ENCODE measurements around the gene KLHL29. TPM values are rescaled to one million over a fixed set of nuclear protein-coding genes. Genes with fewer than 3 reads are reported as not detected.

Gene KLHL29
- total RNA-seq, 1 experiment from 2014 or later, result 16.7 TPM

DNA sequence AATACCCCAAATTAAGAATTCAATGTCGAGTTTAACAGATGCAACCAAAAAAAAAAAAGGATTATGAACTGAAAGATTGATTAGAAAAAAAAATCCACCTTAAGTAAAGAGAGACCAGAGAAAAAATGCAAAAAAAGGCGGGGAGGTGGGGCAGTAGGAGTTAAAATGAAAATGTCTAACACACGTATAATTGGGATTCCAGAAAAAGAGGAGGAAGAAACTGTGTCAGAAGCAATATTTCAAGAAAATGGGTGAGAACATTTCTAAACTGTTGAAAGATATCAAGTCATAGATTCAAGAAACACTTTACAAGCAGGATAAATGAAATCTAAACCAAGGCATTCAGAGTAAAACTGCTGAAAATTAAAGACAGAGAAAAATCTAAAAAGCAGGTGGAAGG, 226.9 kb downstream of the KLHL29 start (continued):
- no peak for TF ChIP-seq CTCF (IDR thresholded peaks at IDR 0.05 in 2 of 3, conservative IDR thresholded peaks at IDR 0.05 in 1 of 3; ENCODE audit: borderline replicate concordance in 1 of 3, insufficient read depth in 1 of 3, low read depth in 2 of 3, low read length in 2 of 3)
- no peak for TF ChIP-seq CBX3 (IDR thresholded peaks at IDR 0.05; ENCODE audit: low read depth)
- no peak for TF ChIP-seq ZFX (IDR thresholded peaks at IDR 0.05)

GRCh38 chr2:23614701-23615100, 229.7 kb downstream of the KLHL29 start:
- CTCF ChIA-PET, result no interaction called here

More at GRCh38 chr2:23614701-23615100, 229.7 kb downstream of the KLHL29 start:
- Histone ChIP-seq H3K9me3 (ENCODE audit: control insufficient read depth in 1 of 2, insufficient read depth in 1 of 2, low read depth in 1 of 2, low read length in 2 of 2) (peaks cover 3 to 4% of the 10 kb centered on the region in 2 experiments; a peak in 1 of 4 replicates), H3K4me1 (ENCODE audit: control insufficient read depth in 1 of 2, insufficient read depth in 2 of 2, low read length in 2 of 2) (no peaks in the 10 kb centered on the region), H4K20me1 (ENCODE audit: insufficient read depth) (no peaks in the 10 kb centered on the region), H3K4me3 (replicated peaks in 1 of 2; ENCODE audit: low read depth in 1 of 2, low read length in 2 of 2) (no peak overlapping the region), H3K9ac (ENCODE audit: low read length) (no peak overlapping the region), H3K79me2 (ENCODE audit: insufficient read depth, low read length) (no peaks in the 10 kb centered on the region), H2AFZ (ENCODE audit: low read depth, low read length, poor library complexity, severe bottlenecking) (no peak overlapping the region), H3K27me3 (ENCODE audit: insufficient read depth, low read length) (no peaks in the 10 kb centered on the region), H3K4me2 (ENCODE audit: low read length) (no peak overlapping the region), H3K27ac (ENCODE audit: low read depth, low read length) (no peak overlapping the region), H3K36me3 (ENCODE audit: control insufficient read depth in 1 of 2, insufficient read depth in 2 of 2, low read length in 2 of 2) (no peaks in the 10 kb centered on the region), H3K9me2 (ENCODE audit: insufficient read depth) (no peaks in the 10 kb centered on the region)
- no TSS peak for BruUV-seq (replicated peaks)
- DNase-seq (ENCODE audit: low read depth, low spot score), result no peak
- ChIA-PET RAD21 (ENCODE audit: low non-redundant PET in 1 of 2, low total read pairs in 2 of 2, uncharacterized antibody in 2 of 2, unreplicated experiment in 2 of 2) (no interaction called here), POLR2A (no interaction called here)
- no peak for TF ChIP-seq CBX3 (IDR thresholded peaks at IDR 0.05; ENCODE audit: low read depth)
- no peak for TF ChIP-seq EGR1 (IDR thresholded peaks at IDR 0.05; ENCODE audit: low read depth)
- TF ChIP-seq ATF3 (IDR thresholded peaks at IDR 0.05), result no peak
- TF ChIP-seq JUND (IDR thresholded peaks at IDR 0.05), result no peak
- no peak for TF ChIP-seq ZFX (IDR thresholded peaks at IDR 0.05)
- intact Hi-C loops (cut with micrococcal nuclease), result no loop called here
- ATAC-seq, result no peak
